ENCODE data around the gene DBP.

- no peak for TF ChIP-seq CTCF (IDR thresholded peaks at IDR 0.05)
- TF ChIP-seq POLR2A (IDR thresholded peaks at IDR 0.05): no peak
Measured at GRCh38 chr19:48673436-48674100, 36.4 kb upstream of the DBP start.
